Urothelium cell line (cell line): ENCODE data around the gene SH3RF1.

Experiments used
- DNase-seq: peaks from one replicate; pipeline ENCODE4 v3.0.0; 2011; ENCODE audit warnings: low spot score, mixed read lengths
- FAIRE-seq: peaks from 2 replicates; lab custom pipeline; 2011; peaks lifted over from hg19 to GRCh38; lab: Jason Lieb, UNC

The SH3RF1 gene

DNA sequence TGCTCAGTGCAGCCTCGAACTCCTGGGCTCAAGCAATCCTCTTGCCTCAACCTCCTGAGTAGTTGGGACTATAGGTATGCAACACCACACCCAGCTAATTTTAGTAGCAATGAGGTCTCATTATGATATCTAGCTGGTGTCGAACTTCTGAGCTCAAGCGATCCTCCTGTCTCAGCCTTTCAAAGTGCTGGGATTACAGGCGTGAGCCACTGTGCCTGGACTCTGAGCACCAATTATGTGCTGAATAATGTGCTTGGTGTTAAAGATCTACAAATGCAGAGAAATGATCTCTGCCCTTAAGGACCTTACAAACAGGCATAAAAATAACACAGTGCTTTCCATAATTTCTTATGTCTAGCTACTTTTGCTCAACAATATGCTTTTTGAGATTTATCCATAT is 131.7 kb downstream of the SH3RF1 start:
- DNase-seq, result no peak
- FAIRE-seq, result no peak

DNA sequence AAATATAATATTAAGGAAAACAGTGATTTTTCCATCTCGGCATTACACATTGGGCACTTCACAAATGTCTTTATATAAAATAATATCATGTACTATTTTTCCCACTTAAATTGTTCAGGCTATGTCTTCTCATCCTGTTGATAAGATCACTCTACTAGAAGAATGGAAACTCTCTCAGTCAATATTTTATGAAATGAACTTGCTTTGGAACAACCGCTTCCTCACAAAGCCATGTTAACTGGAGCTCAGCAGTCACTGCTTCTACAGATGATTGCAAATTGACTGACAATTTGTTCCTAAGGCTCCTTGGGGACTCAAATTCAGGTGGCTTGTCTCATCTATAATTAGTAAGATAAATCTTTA is 133.2 kb downstream of the SH3RF1 start:
- FAIRE-seq, result no peak
- no peak for DNase-seq

GRCh38 chr4:169136796-169137557 is 133.8 kb downstream of the SH3RF1 start:
- DNase-seq (no peak), FAIRE-seq (no peak)

- FAIRE-seq (no peak), DNase-seq (no peak)
These were observed 134.4 kb downstream of the SH3RF1 start for GRCh38 chr4:169136330-169136729.

- FAIRE-seq, result no peak
- DNase-seq, result no peak
These were observed 135.0 kb downstream of the SH3RF1 start for GRCh38 chr4:169135776-169136175.

GRCh38 chr4:169133932-169134331 is 136.8 kb downstream of the SH3RF1 start:
- FAIRE-seq (no peak), DNase-seq (no peak)

GRCh38 chr4:169132561-169133305 is 138.0 kb downstream of the SH3RF1 start:
- DNase-seq, result no peak
- FAIRE-seq, result no peak

- DNase-seq, result no peak
- FAIRE-seq, result no peak
These were observed 139.1 kb downstream of the SH3RF1 start for GRCh38 chr4:169131556-169132208.

DNA sequence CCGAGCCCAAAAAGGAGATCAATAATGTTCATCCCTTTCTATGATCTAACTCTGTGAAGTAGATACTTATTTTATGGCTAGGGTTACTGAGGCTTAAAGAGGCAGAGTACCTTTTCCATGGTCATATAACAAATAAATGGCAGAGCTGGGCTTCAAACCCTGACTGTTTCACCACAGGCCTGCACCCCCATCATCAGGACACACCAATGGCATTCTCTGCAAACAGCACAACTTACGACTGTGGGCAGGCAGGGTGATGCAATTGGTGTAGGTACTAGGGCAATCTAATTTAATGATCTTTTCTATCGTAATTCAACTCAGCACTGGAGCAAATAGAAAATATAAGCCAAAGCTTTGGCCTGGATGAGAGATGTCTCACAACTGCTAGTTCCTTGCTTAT is 141.9 kb downstream of the SH3RF1 start:
- DNase-seq (no peak), FAIRE-seq (no peak)

GRCh38 chr4:169127314-169127713 is 143.4 kb downstream of the SH3RF1 start:
- no peak for FAIRE-seq
- no peak for DNase-seq

DNA sequence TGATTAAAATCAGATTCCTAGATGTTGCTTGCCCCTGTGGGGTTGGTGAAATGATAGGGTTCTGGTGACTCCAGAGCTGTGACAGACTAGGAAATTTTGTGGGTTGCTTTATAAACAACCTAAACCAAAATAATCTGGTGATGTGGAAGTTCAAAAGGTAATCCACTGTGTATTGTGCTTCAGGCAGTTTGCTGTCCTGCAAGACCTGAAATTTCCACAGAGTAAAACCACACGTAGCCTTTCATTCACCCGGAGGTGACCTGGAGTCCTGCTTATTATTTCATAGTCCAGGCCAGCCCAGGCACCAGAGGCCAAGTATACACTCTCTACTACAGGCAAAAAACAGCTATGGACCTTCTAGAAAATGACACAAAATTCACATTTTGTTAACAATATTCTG is 146.1 kb downstream of the SH3RF1 start:
- DNase-seq (no peak), FAIRE-seq (no peak)

DNA sequence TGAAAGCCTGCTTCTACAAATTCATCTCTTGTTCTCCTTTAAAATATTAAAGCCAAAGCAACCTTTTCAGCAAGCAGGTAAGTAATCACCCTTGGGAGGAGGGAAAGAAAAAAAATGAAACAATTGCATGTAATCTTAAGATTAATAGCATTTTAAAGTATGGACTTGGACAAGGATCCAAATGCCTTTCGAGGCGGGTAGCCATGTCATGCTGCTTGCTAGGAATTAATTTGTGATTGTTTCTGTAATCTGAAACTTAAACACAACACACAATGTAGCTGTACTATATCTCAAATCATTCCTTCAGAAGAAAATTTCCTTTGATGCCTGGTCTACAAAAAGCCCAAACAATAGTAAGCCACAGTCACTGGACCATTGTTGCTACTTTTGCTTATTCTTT is 148.3 kb downstream of the SH3RF1 start:
- DNase-seq (no peak), FAIRE-seq (no peak)

GRCh38 chr4:169121861-169122382 is 148.8 kb downstream of the SH3RF1 start:
- FAIRE-seq, result no peak
- DNase-seq, result no peak

GRCh38 chr4:169120624-169121023 is 150.1 kb downstream of the SH3RF1 start:
- FAIRE-seq, result no peak
- no peak for DNase-seq

- DNase-seq (no peak), FAIRE-seq (no peak)
These were observed 151.2 kb downstream of the SH3RF1 start for GRCh38 chr4:169119536-169119935.

DNA sequence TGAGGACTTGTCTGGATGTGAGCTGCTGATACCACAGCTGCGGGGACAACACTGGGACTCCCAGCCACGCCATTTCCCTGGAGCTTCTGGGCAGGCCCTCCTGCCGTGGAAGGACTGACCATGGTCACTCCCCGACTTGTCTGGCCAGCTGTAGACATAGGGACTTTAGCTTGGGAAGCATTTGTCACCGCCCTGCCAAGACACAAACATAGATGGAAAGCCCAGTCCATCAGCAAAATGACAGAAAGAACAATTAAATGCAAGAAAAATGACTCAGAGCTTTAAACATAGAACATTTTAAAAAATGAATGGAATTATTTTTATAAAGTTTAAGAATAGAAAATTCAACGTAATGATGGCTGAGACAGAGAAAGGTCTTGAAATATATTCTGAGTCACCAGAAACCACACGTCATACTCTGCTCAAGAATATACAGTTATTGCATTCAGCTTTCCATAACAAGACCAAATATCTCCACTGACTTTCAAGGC is 153.1 kb downstream of the SH3RF1 start:
- FAIRE-seq (no peak), DNase-seq (no peak)

DNA sequence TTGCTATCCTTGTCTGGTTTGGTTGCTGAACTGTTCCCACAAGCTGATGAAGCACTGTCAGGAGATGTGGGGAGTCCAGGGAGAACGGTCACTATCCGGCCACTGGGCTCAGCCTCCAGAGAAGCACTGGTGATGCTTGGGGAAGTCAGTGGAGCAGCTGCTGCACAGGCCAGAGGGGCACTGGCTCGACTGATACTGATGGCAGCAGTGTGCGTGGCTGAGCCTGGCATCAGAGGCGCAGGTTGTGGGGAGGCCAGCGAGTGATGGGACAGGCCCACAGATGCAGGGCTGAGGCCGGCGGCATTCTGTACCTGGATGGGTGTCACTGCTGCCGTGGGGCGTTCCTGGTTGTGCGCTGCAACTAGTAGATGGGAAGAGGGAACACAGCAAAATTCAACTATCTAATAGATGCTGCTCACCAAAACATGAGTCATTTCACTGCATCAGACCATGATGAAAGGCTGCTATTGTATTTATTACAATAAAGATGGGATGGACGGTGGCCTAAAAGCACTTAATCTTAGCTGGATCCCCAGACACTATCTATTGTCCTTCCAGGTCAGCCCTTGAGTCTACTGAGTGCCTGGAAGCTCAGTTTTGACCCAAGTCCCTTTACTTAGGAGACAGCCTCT is 154.4 kb downstream of the SH3RF1 start:
- DNase-seq (peak; percentile 11), FAIRE-seq (peak; percentile 9)

- DNase-seq (peak; percentile 67), FAIRE-seq (no peak)
These were observed 154.9 kb downstream of the SH3RF1 start for GRCh38 chr4:169115897-169116254.

DNA sequence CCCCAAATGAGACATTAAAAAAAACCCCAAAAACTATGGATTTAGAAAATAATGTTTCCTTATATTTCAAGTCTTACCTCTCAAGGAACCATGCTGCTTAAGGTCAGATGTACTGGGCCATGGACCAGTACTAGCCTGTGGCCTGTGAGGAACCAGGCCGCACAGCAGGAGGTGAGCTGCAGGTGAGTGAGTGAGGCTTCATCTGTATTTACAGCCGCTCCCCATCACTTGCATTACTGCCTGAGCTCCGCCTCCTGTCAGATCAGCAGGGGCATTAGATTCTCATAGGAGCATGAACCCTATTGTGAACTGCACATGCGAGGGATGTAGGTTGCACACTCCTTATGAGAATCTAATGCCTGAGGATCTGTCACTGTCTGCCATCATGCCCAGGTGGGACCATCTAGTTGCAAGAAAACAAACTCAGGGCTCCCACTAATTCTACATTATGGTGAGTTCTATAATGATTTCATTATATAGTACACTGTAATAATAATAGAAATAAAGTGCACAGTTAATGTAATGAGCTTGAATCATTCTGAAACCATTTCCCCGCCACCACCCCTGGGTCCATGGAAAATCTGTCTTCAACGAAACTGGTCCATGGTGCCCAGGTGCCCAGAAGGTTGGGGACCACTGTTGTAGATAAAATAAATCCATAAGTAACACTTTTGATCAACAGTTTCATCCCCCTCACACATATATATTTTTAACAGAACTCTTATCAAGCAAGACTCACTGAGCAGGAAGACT is 155.4 kb downstream of the SH3RF1 start:
- FAIRE-seq, result no peak
- no peak for DNase-seq

GRCh38 chr4:169114341-169114974 is 156.3 kb downstream of the SH3RF1 start:
- FAIRE-seq (no peak), DNase-seq (no peak)
